ENCODE data around the gene SMAD3.

- TF ChIP-seq EZH2 (IDR thresholded peaks at IDR 0.05; ENCODE audit: low read depth) = no peak
- TF ChIP-seq, protein P1, sequence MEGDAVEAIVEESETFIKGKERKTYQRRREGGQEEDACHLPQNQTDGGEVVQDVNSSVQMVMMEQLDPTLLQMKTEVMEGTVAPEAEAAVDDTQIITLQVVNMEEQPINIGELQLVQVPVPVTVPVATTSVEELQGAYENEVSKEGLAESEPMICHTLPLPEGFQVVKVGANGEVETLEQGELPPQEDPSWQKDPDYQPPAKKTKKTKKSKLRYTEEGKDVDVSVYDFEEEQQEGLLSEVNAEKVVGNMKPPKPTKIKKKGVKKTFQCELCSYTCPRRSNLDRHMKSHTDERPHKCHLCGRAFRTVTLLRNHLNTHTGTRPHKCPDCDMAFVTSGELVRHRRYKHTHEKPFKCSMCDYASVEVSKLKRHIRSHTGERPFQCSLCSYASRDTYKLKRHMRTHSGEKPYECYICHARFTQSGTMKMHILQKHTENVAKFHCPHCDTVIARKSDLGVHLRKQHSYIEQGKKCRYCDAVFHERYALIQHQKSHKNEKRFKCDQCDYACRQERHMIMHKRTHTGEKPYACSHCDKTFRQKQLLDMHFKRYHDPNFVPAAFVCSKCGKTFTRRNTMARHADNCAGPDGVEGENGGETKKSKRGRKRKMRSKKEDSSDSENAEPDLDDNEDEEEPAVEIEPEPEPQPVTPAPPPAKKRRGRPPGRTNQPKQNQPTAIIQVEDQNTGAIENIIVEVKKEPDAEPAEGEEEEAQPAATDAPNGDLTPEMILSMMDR (conservative IDR thresholded peaks at IDR 0.05) = no peak
These were observed 40.9 kb upstream of the SMAD3 start for GRCh38 chr15:67024314-67024997.

All from PC-9 (cell line).